SK-N-SH (cell line): ENCODE results near the gene FBXO2. TPM values are rescaled to one million over a fixed set of nuclear protein-coding genes. Genes with fewer than 3 reads are reported as not detected.

Source experiments
- CTCF ChIA-PET: fragments of 300-600, 350-600 bp; formaldehyde crosslinking; extraction: SDS; loops from one replicate; lab custom pipeline; 2021; lab: Yijun Ruan, JAX
- POLR2A ChIA-PET: fragments of 350-600 bp; sonication (Branson Sonifier 250); formaldehyde crosslinking; extraction: SDS; loops from one replicate; lab custom pipeline; 2020; ENCODE audit warnings: antibody characterized with exemption, inconsistent platforms; lab: Yijun Ruan, JAX
- DNase-seq: peaks from one replicate; pipeline ENCODE4 v3.0.0; 2012
- H2AFZ ChIP-seq: fragments of 200-600 bp; sonication (generic); 2 replicates; pipeline ENCODE4 v1.8.1; 2016; ENCODE audit warnings: antibody characterized with exemption, mild to moderate bottlenecking, low read depth
- H3F3A ChIP-seq: fragments of 200-600 bp; sonication (generic); replicated peaks from 2 replicates; pipeline ENCODE3; 2016; ENCODE audit warnings: antibody characterized with exemption, mild to moderate bottlenecking; ENCODE audit not compliant: insufficient read depth
- H3K27ac ChIP-seq, 2 experiments: fragments of 200-500 bp in 1 of 2; fragments of 200-600 bp in 1 of 2; sonication (Bioruptor generic) in 1 of 2; sonication (generic), shearing (Covaris generic) in 1 of 2; 2 replicates each; pipeline versions ENCODE4 v1.5.1 to v1.6.1; 2014 to 2016; ENCODE audit warnings: low read depth in 2 of 2, inconsistent platforms in 1 of 2, low read length in 1 of 2, mild to moderate bottlenecking in 1 of 2, mixed read lengths in 1 of 2
- H3K27me3 ChIP-seq: fragments of 200-600 bp; sonication (generic), shearing (Covaris generic); 2 replicates; pipeline ENCODE4 v1.6.1; 2016; ENCODE audit warnings: mixed run types; ENCODE audit not compliant: insufficient read depth
- H3K36me3 ChIP-seq, 2 experiments: fragments of 200-500 bp in 1 of 2; fragments of 200-600 bp in 1 of 2; sonication (Bioruptor generic) in 1 of 2; sonication (generic) in 1 of 2; replicated peaks in 1 of 2; 2 replicates each; pipeline versions ENCODE3 to v1.5.1; 2014 to 2016; ENCODE audit warnings: low read length in 1 of 2, mild to moderate bottlenecking in 1 of 2; ENCODE audit not compliant: insufficient read depth in 2 of 2, control insufficient read depth in 1 of 2
- H3K4me1 ChIP-seq, 2 experiments: fragments of 200-500 bp in 1 of 2; fragments of 200-600 bp in 1 of 2; sonication (Bioruptor generic) in 1 of 2; sonication (generic), shearing (Covaris generic) in 1 of 2; 2 replicates each; pipeline versions ENCODE4 v1.5.1 to v1.6.1; 2014 to 2016; ENCODE audit warnings: low read depth in 1 of 2, low read length in 1 of 2, mixed run types in 1 of 2; ENCODE audit not compliant: insufficient read depth in 2 of 2, control insufficient read depth in 1 of 2
- H3K4me2 ChIP-seq: fragments of 200-600 bp; sonication (generic), shearing (Covaris generic); 2 replicates; pipeline ENCODE4 v1.6.1; 2017; ENCODE audit warnings: mixed run types
- H3K4me3 ChIP-seq, 2 experiments: fragments of 200-500 bp in 1 of 2; fragments of 200-600 bp in 1 of 2; sonication (Bioruptor generic) in 1 of 2; sonication (generic), shearing (Covaris generic) in 1 of 2; 2 replicates each; pipeline versions ENCODE4 v1.5.1 to v1.8.1; 2014 to 2016; ENCODE audit warnings: low read depth in 2 of 2, inconsistent platforms in 1 of 2, low read length in 1 of 2, mild to moderate bottlenecking in 1 of 2, mixed read lengths in 1 of 2, moderate library complexity in 1 of 2
- H3K79me2 ChIP-seq: fragments of 200-600 bp; sonication (generic); 2 replicates; pipeline ENCODE4 v1.8.1; 2017; ENCODE audit warnings: mild to moderate bottlenecking; ENCODE audit not compliant: insufficient read depth
- H3K9ac ChIP-seq: fragments of 200-600 bp; sonication (generic); 2 replicates; pipeline ENCODE4 v1.6.1; 2017; ENCODE audit warnings: mixed run types
- H3K9me2 ChIP-seq: fragments of 200-600 bp; sonication (generic); 2 replicates; pipeline ENCODE4 v1.6.1; 2017; ENCODE audit warnings: mixed run types
- H3K9me3 ChIP-seq: fragments of 200-600 bp; sonication (generic); 2 replicates; pipeline ENCODE4 v1.6.1; 2017; ENCODE audit warnings: mixed run types, mild to moderate bottlenecking, moderate library complexity
- H4K20me1 ChIP-seq: fragments of 200-600 bp; sonication (generic); 2 replicates; pipeline ENCODE4 v1.6.1; 2017; ENCODE audit warnings: mild to moderate bottlenecking, mixed run types; ENCODE audit not compliant: insufficient read depth
- CHD2 ChIP-seq: fragments of 150-350 bp; IDR thresholded peaks from 2 replicates; pipeline ENCODE4 v1.6.1; 2018; ENCODE audit warnings: low read length; ENCODE audit not compliant: partially characterized antibody
- EP300 ChIP-seq, 2 experiments: IDR thresholded peaks; 2 replicates each; pipeline versions ENCODE4 v1.4.0 to v1.6.1; 2012; ENCODE audit warnings: borderline replicate concordance in 1 of 2, low read depth in 1 of 2, low read length in 1 of 2
- EZH2phosphoT487 ChIP-seq: fragments of 200-600 bp; sonication (generic); IDR thresholded peaks from 2 replicates; pipeline ENCODE4 v1.6.1; 2017; ENCODE audit warnings: low read depth, mixed run types, mild to moderate bottlenecking, antibody characterized with exemption, moderate library complexity, borderline replicate concordance
- FOXJ3 ChIP-seq: sonication (generic); formaldehyde crosslinking; IDR thresholded peaks from 2 replicates; pipeline ENCODE4 v1.5.1; 2020; ENCODE audit warnings: mild to moderate bottlenecking, missing genetic modification reagents
- GATA2 ChIP-seq: sonication (generic); formaldehyde crosslinking; IDR thresholded peaks from 2 replicates; pipeline ENCODE4 v1.5.0; 2020; ENCODE audit warnings: mild to moderate bottlenecking, missing genetic modification reagents
- JUND ChIP-seq: IDR thresholded peaks from 2 replicates; pipeline ENCODE4 v1.4.0; 2012
- MAX ChIP-seq: IDR thresholded peaks from 2 replicates; pipeline ENCODE4 v1.4.0; 2012; ENCODE audit warnings: low read depth
- MEF2A ChIP-seq: IDR thresholded peaks from 2 replicates; pipeline ENCODE4 v1.4.0; 2012; ENCODE audit warnings: low read depth, borderline replicate concordance
- NFIC ChIP-seq: IDR thresholded peaks from 2 replicates; pipeline ENCODE4 v1.4.0; 2012; ENCODE audit warnings: borderline replicate concordance
- PBX3 ChIP-seq: IDR thresholded peaks from 2 replicates; pipeline ENCODE4; 2012
- POLR2AphosphoS5 ChIP-seq: IDR thresholded peaks from 2 replicates; pipeline ENCODE4 v1.6.1; 2012; ENCODE audit warnings: low read depth, low read length
- RCOR1 ChIP-seq: fragments of 150-350 bp; IDR thresholded peaks from 2 replicates; pipeline ENCODE4 v1.6.1; 2017; ENCODE audit warnings: antibody characterized with exemption, low read length
- RXRA ChIP-seq: IDR thresholded peaks from 2 replicates; pipeline ENCODE4 v1.4.0; 2012; ENCODE audit warnings: low read depth, mild to moderate bottlenecking, borderline replicate concordance
- TAF1 ChIP-seq: IDR thresholded peaks from 2 replicates; pipeline ENCODE4 v1.6.1; 2012; ENCODE audit warnings: low read depth, mild to moderate bottlenecking, low read length, moderate library complexity, borderline replicate concordance
- TCF12 ChIP-seq: IDR thresholded peaks from 2 replicates; pipeline ENCODE4 v1.4.0; 2012
- TEAD4 ChIP-seq: IDR thresholded peaks from 2 replicates; pipeline ENCODE4 v1.4.0; 2012; ENCODE audit warnings: mild to moderate bottlenecking, borderline replicate concordance; ENCODE audit not compliant: insufficient read depth
- USF2 ChIP-seq: fragments of 150-350 bp; IDR thresholded peaks from 2 replicates; pipeline ENCODE4 v1.6.1; 2017; ENCODE audit warnings: antibody characterized with exemption, low read length, low read depth, borderline replicate concordance
- WGBS: methylation state at CpG from one replicate; pipeline ENCODE4 v1.1.6; 2017; ENCODE audit warnings: low lambda C conversion rate; 5-methylcytosine and 5-hydroxymethylcytosine counted together
- polyA plus RNA-seq, 3 experiments: library from polyadenylated mRNA; depleted of rRNA; stranded (reverse); fragments of >200 nt; gene quantifications; 2 replicates each; pipeline ENCODE4 v1.2.3, GENCODE V29; 2012
- TF ChIP-seq, protein P1 (sequence below): IDR thresholded peaks from 2 replicates; pipeline ENCODE4 v1.4.0; 2012; ENCODE audit warnings: low read depth, borderline replicate concordance

FBXO2 gene
- polyA plus RNA-seq, 1 of the 3 experiments (the other 2 are of a cell fraction): 21.7 TPM

DNA sequence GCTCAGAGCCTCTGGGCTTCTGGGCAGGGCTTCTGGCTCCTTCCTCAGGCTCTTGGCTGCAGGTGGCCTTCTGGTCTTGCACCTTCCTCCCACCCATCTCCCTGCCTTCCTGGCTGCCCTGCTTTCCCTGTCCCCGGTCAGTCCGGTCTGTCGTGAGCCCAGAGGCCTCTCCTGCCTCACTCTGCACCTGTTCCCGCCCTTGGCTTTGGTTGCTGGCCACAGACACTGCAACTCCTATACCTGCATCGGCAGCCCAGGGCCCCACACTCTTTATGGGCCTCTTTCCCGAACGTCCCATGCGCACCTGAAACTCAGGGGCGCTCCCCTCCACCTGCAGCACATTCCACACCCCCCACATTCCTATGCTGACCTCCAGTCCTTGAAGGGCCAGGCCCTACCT lies 7.9 kb downstream of the FBXO2 start:
- Histone ChIP-seq H3K4me3 (no peak overlapping the region), H3K9me2 (no peaks in the 10 kb centered on the region), H3K27me3 (no peaks in the 10 kb centered on the region), H3K9me3 (no peaks in the 10 kb centered on the region), H3K27ac (no peak overlapping the region), H2AFZ (no peak overlapping the region), H3K9ac (no peak overlapping the region), H3K4me2 (no peak overlapping the region), H3K79me2 (no peaks in the 10 kb centered on the region), H3K36me3 (no peaks in the 10 kb centered on the region), H3F3A (no peaks in the 10 kb centered on the region), H4K20me1 (no peaks in the 10 kb centered on the region), H3K4me1 (peaks cover 0 to 13% of the 10 kb centered on the region in 2 experiments; a peak in 1 of 4 replicates)
- no peak for TF ChIP-seq PBX3
- no peak for TF ChIP-seq POLR2AphosphoS5
- no peak for TF ChIP-seq EP300 (IDR thresholded peaks at IDR 0.05; ENCODE audit: borderline replicate concordance in 1 of 2, low read depth in 1 of 2, low read length in 1 of 2)
- TF ChIP-seq MEF2A: no peak
- TF ChIP-seq EZH2phosphoT487: no peak
- no peak for TF ChIP-seq CHD2
- TF ChIP-seq FOXJ3: no peak
- TF ChIP-seq USF2: no peak
- TF ChIP-seq RCOR1: no peak
- TF ChIP-seq GATA2 (CRISPR knock-in tag): no peak
- TF ChIP-seq RXRA: no peak
- no peak for TF ChIP-seq TEAD4
- TF ChIP-seq, protein P1, sequence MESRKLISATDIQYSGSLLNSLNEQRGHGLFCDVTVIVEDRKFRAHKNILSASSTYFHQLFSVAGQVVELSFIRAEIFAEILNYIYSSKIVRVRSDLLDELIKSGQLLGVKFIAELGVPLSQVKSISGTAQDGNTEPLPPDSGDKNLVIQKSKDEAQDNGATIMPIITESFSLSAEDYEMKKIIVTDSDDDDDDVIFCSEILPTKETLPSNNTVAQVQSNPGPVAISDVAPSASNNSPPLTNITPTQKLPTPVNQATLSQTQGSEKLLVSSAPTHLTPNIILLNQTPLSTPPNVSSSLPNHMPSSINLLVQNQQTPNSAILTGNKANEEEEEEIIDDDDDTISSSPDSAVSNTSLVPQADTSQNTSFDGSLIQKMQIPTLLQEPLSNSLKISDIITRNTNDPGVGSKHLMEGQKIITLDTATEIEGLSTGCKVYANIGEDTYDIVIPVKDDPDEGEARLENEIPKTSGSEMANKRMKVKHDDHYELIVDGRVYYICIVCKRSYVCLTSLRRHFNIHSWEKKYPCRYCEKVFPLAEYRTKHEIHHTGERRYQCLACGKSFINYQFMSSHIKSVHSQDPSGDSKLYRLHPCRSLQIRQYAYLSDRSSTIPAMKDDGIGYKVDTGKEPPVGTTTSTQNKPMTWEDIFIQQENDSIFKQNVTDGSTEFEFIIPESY: no peak
- no peak for TF ChIP-seq NFIC
- TF ChIP-seq MAX: no peak
- TF ChIP-seq TCF12: no peak
- TF ChIP-seq JUND: no peak
- no peak for TF ChIP-seq TAF1
- DNase-seq: no peak
- CTCF ChIA-PET: interaction anchor here (0.6 to 9.9 kb wide), 84 partner anchors 10 to 616 kb away, joined by 3 to 205 read pairs (median 4); partner anchors contain the start of genes AGTRAP, DISP3, FBXO6 and MAD2L2
- whole genome bisulfite sequencing: 76% methylated on average over 9 of the region's 9 CpGs
- POLR2A ChIA-PET: interaction anchor here (1.0 to 1.6 kb wide), 3 partner anchors 168 to 383 kb away, joined by 3 to 8 read pairs (median 3); partner anchors contain the start of genes DISP3, MTOR and UBIAD1
